ENCODE results near the gene ST3GAL2.
"Not testable (repeated sequence)": the region's sequence is repeated elsewhere in the genome, so short reads cannot be mapped to it uniquely, and the experiment has no call there.

The ST3GAL2 gene

GRCh38 chr16:70418274-70418992, 20.5 kb downstream of the ST3GAL2 start:
- DNase-seq = peak; percentile 27
- H3K4me2 ChIP-seq (ENCODE audit: insufficient read depth, low read length) = no peak overlapping the region
- ATAC-seq (ENCODE audit: insufficient read depth, low read depth) = peak; percentile 39; the same call in 2 of the 3 replicates
- peaks cover 51% of the 10 kb centered on the region for H4K20me1 ChIP-seq (ENCODE audit: insufficient read depth, low read length)
- no peak for TF ChIP-seq EZH2 (IDR thresholded peaks at IDR 0.05; ENCODE audit: borderline replicate concordance, low read depth, low read length, severe bottlenecking)
- no peak for TF ChIP-seq CTCF (IDR thresholded peaks at IDR 0.05; ENCODE audit: borderline replicate concordance, extremely low read depth, low read length, poor library complexity, severe bottlenecking)
- no peak overlapping the region for H2AFZ ChIP-seq (ENCODE audit: low read depth, low read length)
- H3K79me2 ChIP-seq (ENCODE audit: insufficient read depth, low read length) = peaks cover 76% of the 10 kb centered on the region
- H3K9me3 ChIP-seq (ENCODE audit: insufficient read depth, low read length, severe bottlenecking) = no peaks in the 10 kb centered on the region
- H3K27me3 ChIP-seq (ENCODE audit: insufficient read depth, low read length, poor library complexity) = no peaks in the 10 kb centered on the region
- H3K4me3 ChIP-seq (ENCODE audit: low read depth in 1 of 2, low read length in 2 of 2) = no peak overlapping the region
- H3K27ac ChIP-seq (ENCODE audit: low read length) = peak overlapping the region; percentile 34
- 0 out of 2 replicates have a peak, but pooled peaks cover 3% of the 10 kb centered on the region for H3K36me3 ChIP-seq (ENCODE audit: insufficient read depth, low read length)
- no peak overlapping the region for H3K9ac ChIP-seq (ENCODE audit: low read depth, low read length)
- H3K4me1 ChIP-seq (ENCODE audit: insufficient read depth, low read length) = no peaks in the 10 kb centered on the region

- DNase-seq = no peak
- Histone ChIP-seq H3K36me3 (ENCODE audit: insufficient read depth, low read length) (0 out of 2 replicates have a peak, but pooled peaks cover 3% of the 10 kb centered on the region), H3K27me3 (ENCODE audit: insufficient read depth, low read length, poor library complexity) (no peaks in the 10 kb centered on the region), H3K9me3 (ENCODE audit: insufficient read depth, low read length, severe bottlenecking) (no peaks in the 10 kb centered on the region), H3K9ac (ENCODE audit: low read depth, low read length) (no peak overlapping the region), H4K20me1 (ENCODE audit: insufficient read depth, low read length) (peaks cover 47% of the 10 kb centered on the region), H3K4me3 (ENCODE audit: low read depth in 1 of 2, low read length in 2 of 2) (no peak overlapping the region), H3K4me2 (ENCODE audit: insufficient read depth, low read length) (no peak overlapping the region), H2AFZ (ENCODE audit: low read depth, low read length) (no peak overlapping the region), H3K4me1 (ENCODE audit: insufficient read depth, low read length) (no peaks in the 10 kb centered on the region), H3K79me2 (ENCODE audit: insufficient read depth, low read length) (peaks cover 72% of the 10 kb centered on the region), H3K27ac (ENCODE audit: low read length) (no peak overlapping the region)
- TF ChIP-seq CTCF (IDR thresholded peaks at IDR 0.05; ENCODE audit: borderline replicate concordance, extremely low read depth, low read length, poor library complexity, severe bottlenecking) (no peak), EZH2 (IDR thresholded peaks at IDR 0.05; ENCODE audit: borderline replicate concordance, low read depth, low read length, severe bottlenecking) (no peak)
- ATAC-seq (ENCODE audit: insufficient read depth, low read depth) = no peak
Observed at GRCh38 chr16:70417661-70418060, 21.2 kb downstream of the ST3GAL2 start.

DNA sequence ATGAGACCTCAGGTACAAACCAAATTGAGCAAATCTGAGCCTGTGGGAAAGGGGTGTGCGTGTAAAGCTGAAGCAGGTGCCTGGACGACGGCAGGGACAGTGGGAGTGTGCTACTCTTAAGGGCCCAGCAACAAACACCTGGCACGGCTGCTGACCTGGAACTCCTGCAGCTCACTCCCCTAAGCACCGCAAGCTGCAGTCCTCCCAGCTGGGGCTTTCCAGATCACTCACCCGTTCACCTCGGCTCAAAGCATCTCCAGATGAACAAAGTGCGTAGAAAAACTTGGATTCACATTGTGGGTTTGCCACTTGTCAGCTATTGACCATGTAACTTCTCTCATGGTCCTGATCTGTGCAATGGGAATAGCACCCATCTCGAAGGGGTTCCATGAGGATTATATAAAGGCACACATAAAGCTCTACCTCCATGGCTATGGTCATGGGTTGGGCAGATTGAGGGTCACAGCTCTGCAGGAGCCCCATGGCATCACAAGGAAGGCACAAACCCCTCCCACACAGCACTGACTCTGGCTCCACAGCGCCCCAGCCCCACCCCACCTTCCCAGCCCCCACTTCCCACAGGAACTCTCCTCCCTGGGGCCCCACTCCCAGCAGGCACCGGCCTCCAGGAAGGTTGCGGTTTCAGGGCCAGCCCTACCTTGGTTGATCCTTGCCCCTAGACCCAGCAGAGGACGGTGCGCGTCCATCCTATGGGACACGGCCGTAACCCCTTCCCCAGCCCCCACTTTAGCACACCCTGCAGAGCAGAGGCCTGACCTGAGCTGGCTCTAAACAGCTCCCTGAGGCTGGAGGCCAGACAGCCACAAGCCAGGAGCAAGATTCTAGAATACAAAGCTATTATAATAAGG, 21.9 kb downstream of the ST3GAL2 start:
- Histone ChIP-seq H3K9me3 (ENCODE audit: insufficient read depth, low read length, severe bottlenecking) (no peaks in the 10 kb centered on the region), H2AFZ (ENCODE audit: low read depth, low read length) (no peak overlapping the region), H3K4me2 (ENCODE audit: insufficient read depth, low read length) (no peak overlapping the region), H3K27ac (ENCODE audit: low read length) (no peak overlapping the region), H4K20me1 (ENCODE audit: insufficient read depth, low read length) (peaks cover 44% of the 10 kb centered on the region), H3K79me2 (ENCODE audit: insufficient read depth, low read length) (peaks cover 66% of the 10 kb centered on the region), H3K4me1 (ENCODE audit: insufficient read depth, low read length) (no peaks in the 10 kb centered on the region), H3K27me3 (ENCODE audit: insufficient read depth, low read length, poor library complexity) (no peaks in the 10 kb centered on the region), H3K9ac (ENCODE audit: low read depth, low read length) (no peak overlapping the region), H3K36me3 (ENCODE audit: insufficient read depth, low read length) (0 out of 2 replicates have a peak, but pooled peaks cover 3% of the 10 kb centered on the region), H3K4me3 (ENCODE audit: low read depth in 1 of 2, low read length in 2 of 2) (no peak overlapping the region)
- no peak for ATAC-seq (ENCODE audit: insufficient read depth, low read depth)
- no peak for TF ChIP-seq CTCF (IDR thresholded peaks at IDR 0.05; ENCODE audit: borderline replicate concordance, extremely low read depth, low read length, poor library complexity, severe bottlenecking)
- no peak for TF ChIP-seq EZH2 (IDR thresholded peaks at IDR 0.05; ENCODE audit: borderline replicate concordance, low read depth, low read length, severe bottlenecking)
- DNase-seq = no peak

DNA sequence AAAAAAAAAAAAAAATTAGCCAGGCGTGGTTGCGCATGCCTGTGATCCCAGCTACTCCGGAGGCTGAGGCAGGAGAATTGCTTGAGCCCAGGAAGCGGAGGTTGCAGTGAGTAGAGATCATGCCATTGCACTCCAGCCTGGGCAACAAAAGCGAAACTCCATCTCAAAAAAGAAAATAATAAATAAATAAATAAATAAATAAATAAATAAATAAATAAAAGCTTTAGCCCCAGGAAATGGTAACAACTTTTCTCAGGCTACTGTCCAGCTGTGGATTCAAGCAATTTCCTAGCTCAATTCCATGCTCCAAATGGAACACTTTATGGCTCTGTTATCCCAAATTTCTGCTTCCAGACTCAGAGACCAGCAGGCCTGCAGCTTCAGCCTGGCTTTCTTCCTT, 25.3 kb downstream of the ST3GAL2 start:
- not testable (repeated sequence) for DNase-seq; H3K4me3 ChIP-seq (ENCODE audit: low read depth in 1 of 2, low read length in 2 of 2); H3K9me3 ChIP-seq (ENCODE audit: insufficient read depth, low read length, severe bottlenecking); H3K4me1 ChIP-seq (ENCODE audit: insufficient read depth, low read length); H3K27me3 ChIP-seq (ENCODE audit: insufficient read depth, low read length, poor library complexity); H3K4me2 ChIP-seq (ENCODE audit: insufficient read depth, low read length); H3K27ac ChIP-seq (ENCODE audit: low read length); H2AFZ ChIP-seq (ENCODE audit: low read depth, low read length); H3K9ac ChIP-seq (ENCODE audit: low read depth, low read length); ATAC-seq (ENCODE audit: insufficient read depth, low read depth); H3K36me3 ChIP-seq (ENCODE audit: insufficient read depth, low read length)
- Histone ChIP-seq H3K79me2 (ENCODE audit: insufficient read depth, low read length) (peaks cover 39% of the 10 kb centered on the region), H4K20me1 (ENCODE audit: insufficient read depth, low read length) (peaks cover 16% of the 10 kb centered on the region)

Measured in DND-41 (cell line).